Ascending aorta (tissue), 2 donors: ENCODE data around the gene HMCES. TPM values are rescaled to one million over a fixed set of nuclear protein-coding genes. Genes with fewer than 3 reads are reported as not detected.

ENCODE experiments used
- DNase-seq, 2 donors: peaks; one replicate each; pipeline ENCODE4 v3.0.0-alpha.2; 2019; ENCODE audit warnings: low spot score in 2 of 2
- H3K27ac ChIP-seq, 2 donors: fragments of 200-600 bp; sonication (generic); one replicate each; pipeline ENCODE4 v1.5.1; 2016 to 2017; ENCODE audit warnings: mild to moderate bottlenecking in 1 of 2
- H3K27me3 ChIP-seq: fragments of 200-600 bp; sonication (generic); one replicate; pipeline ENCODE4 v1.5.1; 2017
- H3K36me3 ChIP-seq, 2 donors: fragments of 200-600 bp; sonication (generic); one replicate each; pipeline ENCODE4 v1.5.1; 2016
- H3K4me1 ChIP-seq, 2 donors: fragments of 200-600 bp; sonication (generic); one replicate each; pipeline ENCODE4 v1.5.1; 2016 to 2017; ENCODE audit warnings: mild to moderate bottlenecking in 1 of 2
- H3K4me3 ChIP-seq, 2 donors: fragments of 200-600 bp; sonication (generic); one replicate each; pipeline ENCODE4 v1.5.1; 2016 to 2017; ENCODE audit warnings: mild to moderate bottlenecking in 1 of 2
- H3K9me3 ChIP-seq, 2 donors: fragments of 200-600 bp; sonication (generic); one replicate each; pipeline ENCODE4 v1.5.1; 2016
- intact Hi-C: fragments of 100-400 bp; cut with DNase I; formaldehyde crosslinking; loops from one replicate; pipeline ENCODE4 v1.15.1; 2023
- total RNA-seq: library from RNA; depleted of rRNA; stranded (reverse); fragments of >200 nt; gene quantifications from one replicate; pipeline ENCODE4 v1.1.0, GENCODE V29; 2016
- TF ChIP-seq, protein P1 (sequence below), 3 experiments: fragments of 200-600 bp in 2 of 3; fragments of 450-650 bp in 1 of 3; sonication (generic) in 2 of 3; IDR thresholded peaks; one replicate each; pipeline ENCODE4 v1.5.1; 2016 to 2019; ENCODE audit warnings: antibody characterized with exemption in 3 of 3, mild to moderate bottlenecking in 1 of 3, moderate library complexity in 1 of 3

HMCES gene
- total RNA-seq, 1 donor from 2014 or later: 11.2 TPM

DNA sequence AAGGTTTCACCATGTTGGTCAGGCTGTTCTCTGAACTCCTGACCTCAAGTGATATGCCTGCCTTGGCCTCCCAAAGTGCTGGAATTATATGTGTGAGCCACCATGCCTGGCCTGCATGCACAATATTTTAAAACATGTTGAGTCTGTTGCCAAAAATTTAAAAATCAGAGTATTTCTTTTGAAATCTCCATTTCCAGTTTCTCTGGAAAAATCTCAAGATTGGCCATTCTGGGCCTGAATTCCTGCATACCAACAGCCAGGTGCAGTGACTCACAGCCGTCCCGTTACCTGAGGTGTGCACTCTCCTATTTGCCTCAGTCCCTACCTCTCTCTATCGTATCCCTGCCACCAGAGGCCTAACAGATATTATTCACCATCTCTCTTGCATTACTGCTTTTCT, 44.2 kb upstream of the HMCES start:
- no peaks in the 10 kb centered on the region for H3K27me3 ChIP-seq
- no peaks in the 10 kb centered on the region for H3K4me1 ChIP-seq
- TF ChIP-seq, protein P1, sequence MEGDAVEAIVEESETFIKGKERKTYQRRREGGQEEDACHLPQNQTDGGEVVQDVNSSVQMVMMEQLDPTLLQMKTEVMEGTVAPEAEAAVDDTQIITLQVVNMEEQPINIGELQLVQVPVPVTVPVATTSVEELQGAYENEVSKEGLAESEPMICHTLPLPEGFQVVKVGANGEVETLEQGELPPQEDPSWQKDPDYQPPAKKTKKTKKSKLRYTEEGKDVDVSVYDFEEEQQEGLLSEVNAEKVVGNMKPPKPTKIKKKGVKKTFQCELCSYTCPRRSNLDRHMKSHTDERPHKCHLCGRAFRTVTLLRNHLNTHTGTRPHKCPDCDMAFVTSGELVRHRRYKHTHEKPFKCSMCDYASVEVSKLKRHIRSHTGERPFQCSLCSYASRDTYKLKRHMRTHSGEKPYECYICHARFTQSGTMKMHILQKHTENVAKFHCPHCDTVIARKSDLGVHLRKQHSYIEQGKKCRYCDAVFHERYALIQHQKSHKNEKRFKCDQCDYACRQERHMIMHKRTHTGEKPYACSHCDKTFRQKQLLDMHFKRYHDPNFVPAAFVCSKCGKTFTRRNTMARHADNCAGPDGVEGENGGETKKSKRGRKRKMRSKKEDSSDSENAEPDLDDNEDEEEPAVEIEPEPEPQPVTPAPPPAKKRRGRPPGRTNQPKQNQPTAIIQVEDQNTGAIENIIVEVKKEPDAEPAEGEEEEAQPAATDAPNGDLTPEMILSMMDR (IDR thresholded peaks at IDR 0.05): no peak
- H3K36me3 ChIP-seq: no peaks in the 10 kb centered on the region
- intact Hi-C loops: no loop called here
- H3K27ac ChIP-seq: no peak overlapping the region
- H3K4me3 ChIP-seq: no peak overlapping the region
- no peak for DNase-seq
- no peaks in the 10 kb centered on the region for H3K9me3 ChIP-seq

DNA sequence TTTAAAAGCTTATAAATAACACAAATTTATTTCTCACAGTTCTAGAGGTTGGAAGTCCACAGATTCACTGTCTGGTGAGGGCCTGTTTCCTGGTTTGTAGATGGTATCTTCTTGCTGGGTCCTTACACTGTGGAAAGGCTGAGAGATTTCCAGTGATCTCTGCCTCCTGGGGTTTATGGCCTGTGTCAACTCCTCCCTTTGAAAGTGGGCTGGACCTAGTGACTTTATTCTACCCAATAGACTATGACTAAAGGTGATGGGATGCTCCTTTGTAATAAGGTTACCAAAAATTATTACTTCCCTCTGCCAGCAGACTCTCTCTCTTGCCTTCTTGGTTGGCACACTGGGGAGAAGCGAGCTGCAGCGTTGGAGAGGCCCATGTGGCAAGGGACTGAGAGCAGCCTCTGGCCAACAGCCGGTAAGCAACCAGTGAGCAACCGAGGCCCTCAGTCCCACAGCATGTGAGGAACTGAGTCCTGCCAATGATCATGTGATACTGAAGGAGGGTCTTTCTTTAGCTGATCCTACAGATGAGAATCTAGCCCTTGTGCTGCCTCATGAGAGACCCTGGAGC, 43.2 kb upstream of the HMCES start:
- TF ChIP-seq, protein P1 (IDR thresholded peaks at IDR 0.05): no peak
- DNase-seq: no peak
- H3K27ac ChIP-seq: no peak overlapping the region
- no peak overlapping the region for H3K4me3 ChIP-seq
- no peaks in the 10 kb centered on the region for H3K4me1 ChIP-seq
- no peaks in the 10 kb centered on the region for H3K27me3 ChIP-seq
- no peaks in the 10 kb centered on the region for H3K36me3 ChIP-seq
- intact Hi-C loops: no loop called here
- no peaks in the 10 kb centered on the region for H3K9me3 ChIP-seq

DNA sequence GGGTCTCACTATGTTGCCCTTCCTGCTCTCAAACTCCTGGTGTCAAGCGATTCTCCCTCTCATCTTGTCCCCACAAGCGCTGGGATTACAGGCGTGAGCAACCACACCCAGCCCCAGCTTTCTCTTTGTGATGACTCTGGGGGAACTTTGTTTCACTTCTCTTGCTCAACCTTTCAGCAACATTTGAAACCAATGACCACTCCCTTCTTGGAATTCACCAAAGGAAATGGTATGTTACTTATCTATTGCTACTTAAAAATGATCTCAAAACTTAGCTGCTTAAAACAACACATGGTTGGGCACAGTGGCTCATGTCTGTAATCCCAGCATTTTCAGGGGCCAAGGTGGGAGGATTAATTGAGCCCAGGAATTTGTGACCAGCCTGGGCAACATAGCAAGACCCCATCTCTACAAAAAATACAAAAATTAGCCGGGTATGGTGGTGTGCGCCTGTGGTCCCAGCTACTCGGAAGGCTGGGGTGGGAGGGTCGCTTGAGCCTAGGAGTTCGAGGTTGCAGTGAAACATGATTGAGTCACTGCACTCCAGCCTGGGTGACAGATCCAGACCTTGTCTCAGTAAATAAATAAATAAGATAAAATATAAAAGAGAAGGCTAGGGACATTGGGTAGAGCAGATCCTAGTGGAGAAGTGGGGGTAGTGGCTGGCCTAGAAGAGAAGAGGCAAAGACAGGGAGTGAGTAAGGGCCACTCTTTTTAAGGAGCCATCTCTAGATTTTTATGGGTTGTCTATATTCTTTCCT, 39.5 kb upstream of the HMCES start:
- TF ChIP-seq, protein P1 (IDR thresholded peaks at IDR 0.05): no peak
- intact Hi-C loops: no loop called here
- H3K27ac ChIP-seq: no peak overlapping the region

DNA sequence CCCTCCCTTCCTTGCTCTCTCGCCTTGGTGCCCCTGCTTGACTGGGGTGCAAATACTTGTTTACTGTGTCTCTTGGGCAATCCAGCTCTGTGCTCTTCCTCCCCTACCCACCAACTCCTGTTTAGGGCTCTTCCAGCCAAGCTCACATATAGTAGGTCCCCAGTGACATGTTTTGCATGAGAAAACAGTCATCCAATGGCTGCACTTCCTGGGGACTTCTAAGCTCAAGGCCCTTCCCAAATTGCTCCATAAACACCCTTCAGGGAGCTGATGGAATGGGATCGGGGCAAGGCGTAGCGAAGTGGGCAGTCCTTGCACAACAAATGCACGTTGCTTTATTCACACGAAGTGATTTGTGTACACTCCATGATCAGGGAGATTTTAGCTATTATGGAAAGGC, 38.7 kb upstream of the HMCES start:
- TF ChIP-seq, protein P1 (IDR thresholded peaks at IDR 0.05): no peak
- H3K36me3 ChIP-seq: no peaks in the 10 kb centered on the region
- no peaks in the 10 kb centered on the region for H3K27me3 ChIP-seq
- no peaks in the 10 kb centered on the region for H3K4me1 ChIP-seq
- DNase-seq: no peak
- intact Hi-C loops: no loop called here
- no peak overlapping the region for H3K4me3 ChIP-seq
- no peaks in the 10 kb centered on the region for H3K9me3 ChIP-seq
- no peak overlapping the region for H3K27ac ChIP-seq

More for the DNA sequence above, 39.5 kb upstream of the HMCES start:
- Histone ChIP-seq H3K36me3 (no peaks in the 10 kb centered on the region), H3K27me3 (no peaks in the 10 kb centered on the region), H3K4me3 (no peak overlapping the region), H3K9me3 (no peaks in the 10 kb centered on the region), H3K4me1 (no peaks in the 10 kb centered on the region)
- DNase-seq: no peak

DNA sequence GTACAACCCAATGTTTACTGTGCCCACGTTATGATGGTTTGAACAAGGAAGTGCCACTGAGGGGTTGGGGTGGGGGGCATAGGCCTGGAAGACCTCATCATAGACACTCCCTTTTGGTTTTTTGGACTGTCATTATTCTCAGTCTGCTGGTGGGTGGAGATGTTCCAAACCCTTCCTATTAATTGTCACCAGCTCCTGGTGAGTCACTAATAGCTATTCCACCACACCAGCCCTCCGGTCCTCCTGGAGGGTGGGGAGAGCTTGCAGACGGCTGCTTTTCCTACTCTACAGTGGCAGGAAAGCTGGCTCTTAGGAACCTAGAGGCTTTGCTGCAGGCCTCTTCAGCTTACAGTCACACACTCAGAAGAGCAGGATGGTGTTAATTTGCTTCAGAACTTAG, 38.2 kb upstream of the HMCES start:
- peaks cover 0 to 2% of the 10 kb centered on the region in 2 donors for H3K4me1 ChIP-seq
- no peak overlapping the region for H3K27ac ChIP-seq
- TF ChIP-seq, protein P1 (IDR thresholded peaks at IDR 0.05): no peak
- no peaks in the 10 kb centered on the region for H3K27me3 ChIP-seq
- intact Hi-C loops: no loop called here
- no peaks in the 10 kb centered on the region for H3K36me3 ChIP-seq
- no peak overlapping the region for H3K4me3 ChIP-seq
- H3K9me3 ChIP-seq: no peaks in the 10 kb centered on the region
- DNase-seq: no peak
